ENCODE results near the gene C4orf46.

- no peak for TF ChIP-seq STAT6 (CRISPR knock-in tag; conservative IDR thresholded peaks at IDR 0.05; ENCODE audit: low read depth)
- TF ChIP-seq CTCF (IDR thresholded peaks at IDR 0.05): no peak
- TF ChIP-seq CREB1 (CRISPR knock-in tag; IDR thresholded peaks at IDR 0.05): no peak
- no peak for TF ChIP-seq ARID4B (CRISPR knock-in tag; IDR thresholded peaks at IDR 0.05; ENCODE audit: borderline replicate concordance)
- no peak for TF ChIP-seq CBFB (CRISPR knock-in tag; IDR thresholded peaks at IDR 0.05; ENCODE audit: low read depth)
These were observed 15.2 kb downstream of the C4orf46 start for GRCh38 chr4:158656439-158656838.

Data from WTC11 (cell line).